GM18520 (cell line): ENCODE data around the gene TH.

ENCODE experiments used
- ATAC-seq: cut with Tn5 transposase; IDR thresholded peaks from one replicate; pipeline ENCODE4 v1.9.1; 2021; ENCODE audit not compliant: unreplicated experiment

TH gene

DNA sequence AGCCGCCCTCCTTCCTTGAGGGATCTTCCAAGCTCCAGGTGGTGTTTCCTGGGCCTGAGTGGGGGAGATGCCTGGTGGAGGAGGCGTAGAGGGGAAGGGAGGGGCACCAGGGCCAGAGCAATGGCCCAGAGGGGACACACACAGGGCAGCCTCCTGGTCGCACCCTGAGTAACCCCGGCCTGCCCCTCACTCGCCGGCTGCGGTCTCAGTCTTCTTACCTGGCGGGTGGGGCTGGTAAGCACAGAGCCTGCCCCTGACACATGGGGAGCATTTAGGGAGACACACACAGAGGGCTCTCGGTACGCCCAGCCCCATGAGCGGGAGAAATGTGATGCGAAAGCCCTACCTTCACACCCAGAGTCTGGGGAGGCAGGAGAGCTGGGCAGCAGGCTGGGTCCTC is 56.3 kb downstream of the TH start:
- ATAC-seq = no peak

DNA sequence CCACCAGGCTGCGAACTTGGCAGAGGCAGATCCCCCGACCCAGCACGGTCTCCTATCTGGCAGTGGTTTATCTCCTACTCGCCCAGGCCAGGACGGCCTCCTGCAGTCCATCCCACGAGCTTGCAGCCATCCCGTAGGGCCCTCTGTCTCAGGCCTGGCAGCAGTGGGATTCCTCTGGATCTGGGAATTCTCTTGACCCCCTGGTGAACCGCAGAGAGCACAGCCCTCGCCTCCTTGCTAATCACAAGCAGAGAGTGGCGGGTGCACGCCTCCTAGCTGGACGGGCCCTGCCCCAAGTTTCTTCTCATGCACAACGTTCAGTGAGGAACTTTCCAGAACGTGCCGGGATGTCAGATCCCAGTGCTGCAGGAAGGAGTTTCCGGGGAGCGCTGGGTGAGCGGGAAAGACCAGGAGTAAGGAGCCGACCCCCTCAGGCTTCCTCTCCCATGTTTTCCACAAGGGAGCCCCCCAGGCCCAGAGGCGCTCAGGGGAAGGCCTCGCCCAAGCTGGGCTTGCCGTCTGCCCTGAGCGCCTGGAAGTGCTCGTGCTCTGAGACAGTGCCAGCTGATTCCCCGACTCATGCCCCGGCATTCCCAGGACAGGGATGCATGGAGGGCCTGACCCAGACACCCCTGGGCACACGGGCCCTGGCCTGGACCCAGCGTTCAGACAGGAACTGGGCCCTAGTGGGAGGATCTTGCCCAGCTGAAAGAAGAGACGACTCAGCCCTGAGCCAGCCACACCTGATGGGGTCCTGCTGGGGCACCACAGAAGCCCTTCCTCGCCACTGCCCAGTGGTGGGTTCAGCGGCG is 57.0 kb downstream of the TH start:
- ATAC-seq = no peak
